Measurements from ENCODE around the gene AUNIP. TPM values are rescaled to one million over a fixed set of nuclear protein-coding genes. Genes with fewer than 3 reads are reported as not detected.

Gene AUNIP
- total and polyA plus RNA-seq, 2 donors from 2014 or later = 0.38 TPM; not detected in 1

DNA sequence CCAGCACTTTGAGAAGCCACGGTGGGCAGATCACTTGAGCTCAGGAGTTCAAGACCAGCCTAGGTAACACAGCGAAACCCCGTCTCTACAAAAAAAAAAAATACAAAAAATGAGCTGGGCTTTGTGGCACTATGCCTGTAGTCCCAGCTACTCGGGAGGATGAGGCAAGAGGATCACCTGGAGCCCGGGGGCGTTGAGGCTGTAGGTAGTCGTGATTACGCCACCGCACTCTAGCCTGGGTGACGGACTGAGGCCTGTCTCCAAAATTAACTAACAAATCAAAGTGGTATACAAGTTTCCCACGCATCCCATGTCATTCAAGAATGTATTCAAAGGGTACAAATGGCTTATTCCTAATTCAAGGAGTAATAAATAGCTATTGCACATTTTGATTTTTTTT, 2.4 kb downstream of the AUNIP start:
- H3K4me1 ChIP-seq (ENCODE audit: control insufficient read depth in 2 of 3, insufficient read depth in 2 of 3, low read depth in 1 of 3, low read length in 3 of 3) = peaks cover 0 to 4% (median 0%) of the 10 kb centered on the region in 3 donors
- no peak overlapping the region for H3K4me3 ChIP-seq (ENCODE audit: low read length in 3 of 3)
- H3K27ac ChIP-seq (ENCODE audit: low read depth in 2 of 2, low read length in 2 of 2) = no peak overlapping the region
- no peaks in the 10 kb centered on the region for H3K36me3 ChIP-seq (ENCODE audit: control insufficient read depth in 2 of 3, insufficient read depth in 3 of 3, low read length in 3 of 3)
- DNase-seq (no peak), FAIRE-seq (no peak)
- intact Hi-C loops (cut with DNase I) = no loop called here
- no peaks in the 10 kb centered on the region for H3K9me3 ChIP-seq (ENCODE audit: control insufficient read depth in 2 of 3, insufficient read depth in 1 of 3, low read length in 3 of 3)
- no peaks in the 10 kb centered on the region for H3K27me3 ChIP-seq (ENCODE audit: control insufficient read depth, insufficient read depth, low read length)
- TF ChIP-seq, protein P1, sequence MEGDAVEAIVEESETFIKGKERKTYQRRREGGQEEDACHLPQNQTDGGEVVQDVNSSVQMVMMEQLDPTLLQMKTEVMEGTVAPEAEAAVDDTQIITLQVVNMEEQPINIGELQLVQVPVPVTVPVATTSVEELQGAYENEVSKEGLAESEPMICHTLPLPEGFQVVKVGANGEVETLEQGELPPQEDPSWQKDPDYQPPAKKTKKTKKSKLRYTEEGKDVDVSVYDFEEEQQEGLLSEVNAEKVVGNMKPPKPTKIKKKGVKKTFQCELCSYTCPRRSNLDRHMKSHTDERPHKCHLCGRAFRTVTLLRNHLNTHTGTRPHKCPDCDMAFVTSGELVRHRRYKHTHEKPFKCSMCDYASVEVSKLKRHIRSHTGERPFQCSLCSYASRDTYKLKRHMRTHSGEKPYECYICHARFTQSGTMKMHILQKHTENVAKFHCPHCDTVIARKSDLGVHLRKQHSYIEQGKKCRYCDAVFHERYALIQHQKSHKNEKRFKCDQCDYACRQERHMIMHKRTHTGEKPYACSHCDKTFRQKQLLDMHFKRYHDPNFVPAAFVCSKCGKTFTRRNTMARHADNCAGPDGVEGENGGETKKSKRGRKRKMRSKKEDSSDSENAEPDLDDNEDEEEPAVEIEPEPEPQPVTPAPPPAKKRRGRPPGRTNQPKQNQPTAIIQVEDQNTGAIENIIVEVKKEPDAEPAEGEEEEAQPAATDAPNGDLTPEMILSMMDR (IDR thresholded peaks at IDR 0.05; ENCODE audit: borderline replicate concordance, extremely low read depth, insufficient read depth) = no peak
- H3K9ac ChIP-seq (ENCODE audit: low read length in 3 of 3) = no peak overlapping the region

DNA sequence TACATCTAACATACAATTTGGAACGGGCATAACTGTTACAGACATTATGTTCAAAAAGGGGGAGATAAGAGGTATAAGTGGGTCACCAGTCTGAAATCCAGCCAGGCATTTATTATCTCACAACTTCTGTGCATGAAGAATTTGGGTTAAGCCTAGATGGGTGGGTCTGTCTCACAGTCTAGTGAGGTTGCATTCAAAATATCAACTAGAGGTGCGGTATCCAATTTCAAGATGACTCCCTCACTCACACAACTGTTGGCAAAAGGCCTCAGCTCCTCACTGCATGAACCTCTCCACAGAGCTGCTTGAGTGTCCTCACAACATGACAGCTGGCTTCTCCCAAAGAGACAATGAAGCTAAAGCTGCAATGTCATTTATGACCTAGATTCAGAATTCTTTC, 4.7 kb downstream of the AUNIP start:
- intact Hi-C loops (cut with DNase I) = no loop called here
- FAIRE-seq (no peak), DNase-seq (no peak)
- TF ChIP-seq, protein P1 (IDR thresholded peaks at IDR 0.05; ENCODE audit: borderline replicate concordance, extremely low read depth, insufficient read depth) = no peak
- no peaks in the 10 kb centered on the region for H3K36me3 ChIP-seq (ENCODE audit: control insufficient read depth in 2 of 3, insufficient read depth in 3 of 3, low read length in 3 of 3)
- no peak overlapping the region for H3K9ac ChIP-seq (ENCODE audit: low read length in 3 of 3)
- no peaks in the 10 kb centered on the region for H3K27me3 ChIP-seq (ENCODE audit: control insufficient read depth, insufficient read depth, low read length)
- H3K4me1 ChIP-seq (ENCODE audit: control insufficient read depth in 2 of 3, insufficient read depth in 2 of 3, low read depth in 1 of 3, low read length in 3 of 3) = peaks cover 0 to 4% (median 0%) of the 10 kb centered on the region in 3 donors
- H3K27ac ChIP-seq (ENCODE audit: low read depth in 2 of 2, low read length in 2 of 2) = no peak overlapping the region
- no peaks in the 10 kb centered on the region for H3K9me3 ChIP-seq (ENCODE audit: control insufficient read depth in 2 of 3, insufficient read depth in 1 of 3, low read length in 3 of 3)
- H3K4me3 ChIP-seq (ENCODE audit: low read length in 3 of 3) = no peak overlapping the region

DNA sequence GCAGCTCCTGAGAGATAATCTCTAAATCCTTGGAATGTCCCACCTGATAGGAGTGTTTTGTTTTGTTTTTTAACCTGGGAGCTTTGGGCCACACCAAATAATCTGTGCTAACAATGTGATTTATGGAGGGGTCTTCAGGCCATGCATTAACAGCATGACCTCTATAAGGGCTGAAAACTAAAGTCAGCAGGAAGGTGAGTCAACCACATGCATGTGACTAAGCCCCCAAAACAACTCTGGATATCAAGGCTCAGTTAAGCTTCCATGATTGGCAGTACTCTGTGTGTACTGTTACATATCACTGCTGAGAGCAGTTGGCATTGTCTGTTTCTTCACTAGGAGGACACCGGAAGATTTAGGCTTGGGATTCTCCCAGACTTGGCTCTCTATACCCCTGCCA, 10.7 kb downstream of the AUNIP start:
- FAIRE-seq = no peak
- H3K4me1 ChIP-seq (ENCODE audit: control insufficient read depth in 2 of 3, insufficient read depth in 2 of 3, low read depth in 1 of 3, low read length in 3 of 3) = no peaks in the 10 kb centered on the region
- no peak overlapping the region for H3K27ac ChIP-seq (ENCODE audit: low read depth in 2 of 2, low read length in 2 of 2)
- intact Hi-C loops (cut with DNase I) = no loop called here
- TF ChIP-seq, protein P1 (IDR thresholded peaks at IDR 0.05; ENCODE audit: borderline replicate concordance, extremely low read depth, insufficient read depth) = no peak
- H3K36me3 ChIP-seq (ENCODE audit: control insufficient read depth in 2 of 3, insufficient read depth in 3 of 3, low read length in 3 of 3) = no peaks in the 10 kb centered on the region
- H3K9ac ChIP-seq (ENCODE audit: low read length in 3 of 3) = no peak overlapping the region
- no peak overlapping the region for H3K4me3 ChIP-seq (ENCODE audit: low read length in 3 of 3)
- no peaks in the 10 kb centered on the region for H3K27me3 ChIP-seq (ENCODE audit: control insufficient read depth, insufficient read depth, low read length)
- no peak for DNase-seq
- no peaks in the 10 kb centered on the region for H3K9me3 ChIP-seq (ENCODE audit: control insufficient read depth in 2 of 3, insufficient read depth in 1 of 3, low read length in 3 of 3)

DNA sequence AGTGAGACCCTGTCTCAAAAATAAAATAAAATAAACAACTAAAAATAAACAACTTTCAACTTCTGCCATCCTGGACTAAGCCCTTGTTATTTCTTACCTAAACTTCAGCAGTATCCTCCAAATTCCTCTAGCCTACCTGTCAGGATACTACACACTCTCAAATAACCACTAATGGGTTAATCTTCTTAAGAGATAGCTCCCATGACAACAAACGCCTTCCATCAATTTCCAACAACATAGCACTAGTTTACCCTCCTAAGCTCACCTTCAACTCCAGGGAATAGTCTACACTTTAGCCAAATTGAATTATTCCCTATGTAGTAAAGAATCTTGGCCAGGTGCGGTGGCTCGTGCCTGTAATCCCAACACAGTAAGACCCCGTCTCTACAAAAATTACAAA, 11.3 kb downstream of the AUNIP start:
- no peaks in the 10 kb centered on the region for H3K9me3 ChIP-seq (ENCODE audit: control insufficient read depth in 2 of 3, insufficient read depth in 1 of 3, low read length in 3 of 3)
- H3K36me3 ChIP-seq (ENCODE audit: control insufficient read depth in 2 of 3, insufficient read depth in 3 of 3, low read length in 3 of 3) = no peaks in the 10 kb centered on the region
- no peak for DNase-seq
- H3K27me3 ChIP-seq (ENCODE audit: control insufficient read depth, insufficient read depth, low read length) = no peaks in the 10 kb centered on the region
- FAIRE-seq = no peak
- intact Hi-C loops (cut with DNase I) = no loop called here
- H3K4me3 ChIP-seq (ENCODE audit: low read length in 3 of 3) = no peak overlapping the region
- H3K27ac ChIP-seq (ENCODE audit: low read depth in 2 of 2, low read length in 2 of 2) = no peak overlapping the region
- no peaks in the 10 kb centered on the region for H3K4me1 ChIP-seq (ENCODE audit: control insufficient read depth in 2 of 3, insufficient read depth in 2 of 3, low read depth in 1 of 3, low read length in 3 of 3)
- H3K9ac ChIP-seq (ENCODE audit: low read length in 3 of 3) = no peak overlapping the region
- TF ChIP-seq, protein P1 (IDR thresholded peaks at IDR 0.05; ENCODE audit: borderline replicate concordance, extremely low read depth, insufficient read depth) = no peak

Measured in kidney (tissue), 14 donors.